IMR-90 (cell line): ENCODE measurements around the gene AGXT.

ENCODE experiments used
- BHLHE40 ChIP-seq: fragments of 150-350 bp; IDR thresholded peaks from 2 replicates; pipeline ENCODE4 v1.6.1; 2016; ENCODE audit warnings: mild to moderate bottlenecking, low read depth, low read length
- CEBPB ChIP-seq: IDR thresholded peaks from 2 replicates; pipeline ENCODE4 v1.6.1; 2012; ENCODE audit warnings: low read depth, low read length, improper control_type of control experiment
- FOS ChIP-seq: fragments of 150-350 bp; IDR thresholded peaks from 2 replicates; pipeline ENCODE4 v1.6.1; 2016; ENCODE audit warnings: low read depth, low read length
- MAFK ChIP-seq: IDR thresholded peaks from 2 replicates; pipeline ENCODE4 v1.6.1; 2012; ENCODE audit warnings: low read depth, low read length, improper control_type of control experiment
- MAZ ChIP-seq: IDR thresholded peaks from 2 replicates; pipeline ENCODE4 v1.6.1; 2012; ENCODE audit warnings: low read depth, mild to moderate bottlenecking, low read length, improper control_type of control experiment, moderate library complexity, borderline replicate concordance
- NFE2L2 ChIP-seq: fragments of 150-350 bp; IDR thresholded peaks from 2 replicates; pipeline ENCODE4 v1.6.1; 2016; ENCODE audit warnings: low read depth, mild to moderate bottlenecking, low read length
- POLR2A ChIP-seq: IDR thresholded peaks from 2 replicates; pipeline ENCODE4 v1.6.1; 2012; ENCODE audit warnings: mild to moderate bottlenecking, low read depth, low read length
- RAD21 ChIP-seq: IDR thresholded peaks from 2 replicates; pipeline ENCODE4 v1.6.1; 2012; ENCODE audit warnings: low read length, improper control_type of control experiment
- RCOR1 ChIP-seq: IDR thresholded peaks from 2 replicates; pipeline ENCODE4 v1.6.1; 2012; ENCODE audit warnings: mild to moderate bottlenecking, low read length, improper control_type of control experiment; ENCODE audit not compliant: insufficient replicate concordance
- RFX5 ChIP-seq: IDR thresholded peaks from 2 replicates; pipeline ENCODE4 v1.8.0; 2012; ENCODE audit warnings: low read depth, mild to moderate bottlenecking, low read length, moderate library complexity
- SMC3 ChIP-seq: fragments of 150-350 bp; IDR thresholded peaks from 2 replicates; pipeline ENCODE4 v1.6.1; 2016; ENCODE audit warnings: low read depth, mild to moderate bottlenecking, antibody characterized with exemption, low read length, moderate library complexity
- USF2 ChIP-seq: fragments of 150-350 bp; IDR thresholded peaks from 2 replicates; pipeline ENCODE4 v1.6.1; 2017; ENCODE audit warnings: mild to moderate bottlenecking, antibody characterized with exemption, low read length, low read depth
- TF ChIP-seq, protein P1 (sequence below): conservative IDR thresholded peaks from 2 replicates; pipeline ENCODE4 v1.5.1; 2012; ENCODE audit warnings: mild to moderate bottlenecking, low read depth, low read length, improper control_type of control experiment

GRCh38 chr2:240922245-240922981, 53.8 kb downstream of the AGXT start:
- no peak for TF ChIP-seq CEBPB
- TF ChIP-seq, protein P1, sequence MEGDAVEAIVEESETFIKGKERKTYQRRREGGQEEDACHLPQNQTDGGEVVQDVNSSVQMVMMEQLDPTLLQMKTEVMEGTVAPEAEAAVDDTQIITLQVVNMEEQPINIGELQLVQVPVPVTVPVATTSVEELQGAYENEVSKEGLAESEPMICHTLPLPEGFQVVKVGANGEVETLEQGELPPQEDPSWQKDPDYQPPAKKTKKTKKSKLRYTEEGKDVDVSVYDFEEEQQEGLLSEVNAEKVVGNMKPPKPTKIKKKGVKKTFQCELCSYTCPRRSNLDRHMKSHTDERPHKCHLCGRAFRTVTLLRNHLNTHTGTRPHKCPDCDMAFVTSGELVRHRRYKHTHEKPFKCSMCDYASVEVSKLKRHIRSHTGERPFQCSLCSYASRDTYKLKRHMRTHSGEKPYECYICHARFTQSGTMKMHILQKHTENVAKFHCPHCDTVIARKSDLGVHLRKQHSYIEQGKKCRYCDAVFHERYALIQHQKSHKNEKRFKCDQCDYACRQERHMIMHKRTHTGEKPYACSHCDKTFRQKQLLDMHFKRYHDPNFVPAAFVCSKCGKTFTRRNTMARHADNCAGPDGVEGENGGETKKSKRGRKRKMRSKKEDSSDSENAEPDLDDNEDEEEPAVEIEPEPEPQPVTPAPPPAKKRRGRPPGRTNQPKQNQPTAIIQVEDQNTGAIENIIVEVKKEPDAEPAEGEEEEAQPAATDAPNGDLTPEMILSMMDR = no peak
- TF ChIP-seq MAFK = no peak
- no peak for TF ChIP-seq FOS
- no peak for TF ChIP-seq POLR2A
- TF ChIP-seq SMC3 = no peak
- TF ChIP-seq BHLHE40 = no peak
- no peak for TF ChIP-seq USF2
- no peak for TF ChIP-seq MAZ
- no peak for TF ChIP-seq RCOR1
- TF ChIP-seq RFX5 = no peak
- no peak for TF ChIP-seq RAD21
- TF ChIP-seq NFE2L2 = no peak
